H1 (cell line): Measurements from ENCODE around the gene CDPF1. TPM values are rescaled to one million over a fixed set of nuclear protein-coding genes. Genes with fewer than 3 reads are reported as not detected.

Experiments used
- EP300 ChIP-seq, 2 experiments: IDR thresholded peaks; 1 replicate in 1 of 2; 2 replicates in 1 of 2; pipeline ENCODE4 v1.6.1; 2011 to 2012; ENCODE audit warnings: low read depth in 2 of 2, low read length in 2 of 2, mild to moderate bottlenecking in 2 of 2, borderline replicate concordance in 1 of 2, inconsistent platforms in 1 of 2, moderate library complexity in 1 of 2
- HDAC6 ChIP-seq: IDR thresholded peaks from one replicate; pipeline ENCODE4 v1.7.1; 2012; ENCODE audit warnings: low read depth, mild to moderate bottlenecking, inconsistent platforms, low read length, moderate library complexity
- RAD21 ChIP-seq, 2 experiments: IDR thresholded peaks in 1 of 2; conservative IDR thresholded peaks in 1 of 2; 2 replicates each; pipeline ENCODE4 v1.6.1; 2011; ENCODE audit warnings: low read depth in 2 of 2, low read length in 2 of 2, improper control_type of control experiment in 1 of 2, inconsistent platforms in 1 of 2, mild to moderate bottlenecking in 1 of 2, moderate library complexity in 1 of 2
- SIRT6 ChIP-seq: IDR thresholded peaks from one replicate; pipeline ENCODE4 v1.7.1; 2012; ENCODE audit warnings: low read length, inconsistent platforms
- polyA plus RNA-seq, 7 experiments: library from polyadenylated mRNA; depleted of rRNA in 3 of 7; stranded (reverse) in 5 of 7; unstranded in 2 of 7; fragments of >200 nt in 5 of 7; fragments of 200-250 nt in 2 of 7; gene quantifications; 1 replicate in 5 of 7; 2 replicates in 1 of 7; 4 replicates in 1 of 7; pipeline versions ENCODE4 v1.2.1 to v1.2.3, GENCODE V29; 2011 to 2013; ENCODE audit warnings: missing spikeins in 2 of 7, mixed read lengths in 2 of 7
- total RNA-seq: library from RNA; stranded (reverse); fragmentation: NEBNext Ultra II Directional; extraction: Animal tissue kit (Norgen Biotek cat#: 25700); gene quantifications from 2 replicates; pipeline ENCODE4 v1.2.1, GENCODE V29; 2021

CDPF1 gene
- total and polyA plus RNA-seq, 2 of the 8 experiments (the other 6 are each of a cell fraction or from before 2014, with no cell fraction given): 9.7 to 13.7 TPM

- TF ChIP-seq RAD21 (IDR thresholded peaks at IDR 0.05 in 1 of 2, conservative IDR thresholded peaks at IDR 0.05 in 1 of 2; ENCODE audit: low read depth in 2 of 2, low read length in 2 of 2): no peak
- no peak for TF ChIP-seq HDAC6
- no peak for TF ChIP-seq EP300 (IDR thresholded peaks at IDR 0.05; ENCODE audit: borderline replicate concordance in 1 of 2, low read depth in 2 of 2, low read length in 2 of 2)
- TF ChIP-seq SIRT6: no peak
Observed at GRCh38 chr22:46225631-46226030, 24.5 kb downstream of the CDPF1 start (continued).
